Muscle layer of colon (tissue), 2 donors: Measurements from ENCODE around the gene EVC2.

Experiments used
- H3K27ac ChIP-seq: one replicate; pipeline ENCODE4 v1.7.0; 2013; ENCODE audit warnings: low read depth, mild to moderate bottlenecking, low read length, moderate library complexity
- H3K27me3 ChIP-seq, 2 donors: one replicate each; pipeline ENCODE4 v1.7.0; 2013; ENCODE audit warnings: low read length in 2 of 2, mild to moderate bottlenecking in 2 of 2; ENCODE audit not compliant: insufficient read depth in 2 of 2, control insufficient read depth in 1 of 2
- H3K36me3 ChIP-seq: one replicate; pipeline ENCODE4 v1.7.0; 2013; ENCODE audit warnings: mild to moderate bottlenecking, low read length; ENCODE audit not compliant: insufficient read depth
- H3K4me1 ChIP-seq: one replicate; pipeline ENCODE4 v1.7.0; 2013; ENCODE audit warnings: mild to moderate bottlenecking, low read length; ENCODE audit not compliant: insufficient read depth
- H3K4me3 ChIP-seq, 2 donors: one replicate each; pipeline ENCODE4 v1.7.0; 2013; ENCODE audit warnings: low read length in 2 of 2, low read depth in 1 of 2, mild to moderate bottlenecking in 1 of 2, moderate library complexity in 1 of 2
- H3K9ac ChIP-seq: one replicate; pipeline ENCODE4 v1.7.0; 2013; ENCODE audit warnings: low read length
- H3K9me3 ChIP-seq: one replicate; pipeline ENCODE4 v1.7.0; 2013; ENCODE audit warnings: mild to moderate bottlenecking, low read length
- donor health status: abdominal sarcoma.
- donor health status: Adenocarcinoma of cecum.

EVC2 gene

DNA sequence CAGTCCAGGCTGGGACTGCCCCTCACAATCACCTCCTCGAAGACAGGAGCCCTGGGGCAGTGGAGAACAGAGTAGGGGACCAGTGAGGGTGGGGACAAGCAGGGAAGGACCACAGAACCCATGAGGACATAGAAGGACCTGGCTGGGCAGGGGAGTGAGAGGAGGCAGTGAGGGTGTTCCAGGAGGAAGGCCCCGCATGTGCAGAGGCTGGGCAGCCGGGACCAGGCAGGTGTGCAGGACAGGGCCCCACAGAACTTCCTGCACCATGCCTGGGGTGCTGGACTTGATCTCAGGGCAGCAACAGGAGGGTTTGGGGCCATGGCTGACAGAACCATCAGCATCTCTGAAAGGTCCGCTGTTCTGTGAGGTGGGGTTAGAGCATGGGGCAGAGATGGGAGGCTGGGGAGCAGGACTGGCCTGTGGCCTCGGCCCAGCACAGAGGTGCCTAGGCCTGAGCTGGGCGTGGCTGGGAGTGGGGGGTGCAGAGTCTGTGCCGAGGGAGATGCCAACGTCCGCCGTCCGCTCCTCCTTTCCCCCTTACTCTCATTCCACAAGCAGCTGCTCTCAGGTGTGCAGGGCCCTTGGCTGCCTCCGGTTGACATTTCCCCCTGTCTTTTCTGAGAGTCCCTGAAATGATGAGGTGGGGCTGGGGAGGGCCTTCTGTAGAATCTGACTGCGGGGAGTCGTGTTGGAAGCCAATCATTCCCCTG, 43.5 kb upstream of the EVC2 start:
- H3K4me3 ChIP-seq, result no peak overlapping the region
- no peaks in the 10 kb centered on the region for H3K9me3 ChIP-seq
- H3K27me3 ChIP-seq, result no peaks in the 10 kb centered on the region
- H3K4me1 ChIP-seq, result peaks cover 9% of the 10 kb centered on the region
- H3K9ac ChIP-seq, result no peak overlapping the region
- peaks cover 49% of the 10 kb centered on the region for H3K36me3 ChIP-seq
- H3K27ac ChIP-seq, result no peak overlapping the region

DNA sequence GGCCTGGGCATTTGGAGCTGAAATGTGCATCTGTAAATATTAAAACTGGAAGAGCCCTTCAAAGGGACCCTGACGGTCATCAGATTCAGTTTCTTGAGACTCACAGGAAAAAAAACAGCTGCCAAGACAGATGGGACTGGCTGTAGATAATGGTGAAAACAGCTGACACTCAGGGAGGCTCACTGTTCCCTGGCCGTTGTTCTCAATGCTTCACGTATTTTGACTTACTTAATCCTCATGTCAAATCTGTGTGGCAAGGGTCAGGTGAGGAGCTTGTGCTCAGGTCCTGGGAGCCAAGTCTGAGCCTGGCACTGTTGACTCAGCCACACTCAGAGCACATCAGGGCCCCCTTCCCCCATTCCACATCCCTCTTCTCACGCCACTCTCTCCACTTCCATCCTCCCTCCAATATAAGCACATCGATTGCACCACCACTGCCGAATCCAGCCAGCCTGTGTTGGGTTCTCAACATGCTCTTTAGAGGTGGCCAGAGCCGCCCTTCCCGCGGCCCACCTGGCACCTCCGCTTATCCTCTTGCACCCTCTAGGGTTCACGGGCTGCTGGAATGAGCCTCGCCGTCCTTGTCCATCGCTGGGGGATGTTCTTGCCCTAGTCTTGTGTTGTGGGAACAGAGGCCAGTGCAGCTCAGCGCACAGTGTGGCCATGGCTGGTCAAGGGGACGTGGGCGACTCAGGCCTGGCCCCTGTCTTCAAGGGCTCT, 42.7 kb upstream of the EVC2 start:
- Histone ChIP-seq H3K9me3 (no peaks in the 10 kb centered on the region), H3K9ac (no peak overlapping the region), H3K4me1 (peaks cover 9% of the 10 kb centered on the region), H3K27me3 (no peaks in the 10 kb centered on the region), H3K36me3 (peaks cover 42% of the 10 kb centered on the region), H3K4me3 (no peak overlapping the region), H3K27ac (no peak overlapping the region)

DNA sequence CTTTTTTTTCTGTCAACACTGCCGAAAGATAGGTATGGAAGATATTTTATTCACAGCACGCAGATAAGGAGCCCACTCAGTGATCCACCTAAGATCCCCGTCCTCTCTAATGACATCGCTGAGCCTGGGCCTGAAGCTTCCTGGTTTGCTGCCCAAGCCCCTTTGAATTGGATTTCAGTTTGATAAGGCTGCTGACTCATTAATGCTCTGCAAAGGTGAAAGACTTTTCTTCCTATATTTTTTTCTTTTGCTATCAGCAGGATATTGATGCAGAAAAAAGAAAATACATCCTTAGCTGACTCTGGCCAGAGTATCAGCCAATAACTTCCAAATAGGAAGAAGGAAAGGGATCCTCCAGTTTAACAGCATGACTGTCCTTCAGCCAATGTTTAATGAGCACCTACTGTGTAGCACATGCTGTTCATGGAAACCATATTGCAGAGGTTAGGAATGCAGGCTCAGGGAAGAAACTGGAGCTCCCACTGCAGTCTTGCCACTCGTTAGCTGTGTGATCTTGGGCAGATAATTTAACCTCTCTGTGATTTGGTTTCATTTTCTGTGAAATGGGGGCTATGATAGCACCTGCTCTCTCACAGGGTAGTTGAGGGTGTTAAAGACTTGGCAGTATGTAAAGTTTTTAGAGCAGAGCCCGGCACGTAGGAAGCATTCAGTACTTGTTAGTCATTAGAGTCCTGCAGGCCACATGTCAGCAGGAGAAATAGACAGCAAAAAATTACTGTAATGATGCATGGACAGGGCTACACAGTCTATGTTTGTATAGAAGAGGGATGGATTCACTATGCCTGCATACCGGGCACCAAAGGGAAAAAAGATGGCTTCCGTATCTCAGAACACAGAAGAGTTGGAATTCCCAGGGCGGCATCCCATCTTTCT, 41.9 kb upstream of the EVC2 start:
- H3K27me3 ChIP-seq, result no peaks in the 10 kb centered on the region
- no peak overlapping the region for H3K9ac ChIP-seq
- H3K4me1 ChIP-seq, result peaks cover 9% of the 10 kb centered on the region
- H3K27ac ChIP-seq, result no peak overlapping the region
- H3K4me3 ChIP-seq, result no peak overlapping the region
- H3K36me3 ChIP-seq, result peaks cover 41% of the 10 kb centered on the region
- H3K9me3 ChIP-seq, result no peaks in the 10 kb centered on the region

- Histone ChIP-seq H3K9me3 (no peaks in the 10 kb centered on the region), H3K27me3 (no peaks in the 10 kb centered on the region), H3K4me1 (peaks cover 9% of the 10 kb centered on the region), H3K9ac (no peak overlapping the region), H3K4me3 (no peak overlapping the region), H3K36me3 (peaks cover 38% of the 10 kb centered on the region), H3K27ac (no peak overlapping the region)
These were observed 41.2 kb upstream of the EVC2 start for GRCh38 chr4:5749568-5749967.

- H3K4me1 ChIP-seq, result peaks cover 9% of the 10 kb centered on the region
- H3K9me3 ChIP-seq, result no peaks in the 10 kb centered on the region
- H3K27me3 ChIP-seq, result no peaks in the 10 kb centered on the region
- H3K9ac ChIP-seq, result no peak overlapping the region
- peaks cover 33% of the 10 kb centered on the region for H3K36me3 ChIP-seq
- no peak overlapping the region for H3K4me3 ChIP-seq
- H3K27ac ChIP-seq, result no peak overlapping the region
These were observed 39.5 kb upstream of the EVC2 start for GRCh38 chr4:5747738-5748375.

- Histone ChIP-seq H3K4me3 (no peak overlapping the region), H3K9me3 (no peaks in the 10 kb centered on the region), H3K9ac (no peak overlapping the region), H3K27ac (no peak overlapping the region), H3K36me3 (peaks cover 40% of the 10 kb centered on the region), H3K27me3 (no peaks in the 10 kb centered on the region), H3K4me1 (peaks cover 9% of the 10 kb centered on the region)
These were observed 38.7 kb upstream of the EVC2 start for GRCh38 chr4:5746829-5747737.

- Histone ChIP-seq H3K27me3 (no peaks in the 10 kb centered on the region), H3K36me3 (peaks cover 39% of the 10 kb centered on the region), H3K9me3 (no peaks in the 10 kb centered on the region), H3K4me1 (peaks cover 9% of the 10 kb centered on the region), H3K27ac (no peak overlapping the region), H3K9ac (no peak overlapping the region), H3K4me3 (no peak overlapping the region)
These were observed 37.9 kb upstream of the EVC2 start for GRCh38 chr4:5746250-5746649.

- Histone ChIP-seq H3K9ac (no peak overlapping the region), H3K4me1 (peaks cover 8% of the 10 kb centered on the region), H3K4me3 (no peak overlapping the region), H3K27me3 (no peaks in the 10 kb centered on the region), H3K36me3 (peaks cover 32% of the 10 kb centered on the region), H3K9me3 (no peaks in the 10 kb centered on the region), H3K27ac (no peak overlapping the region)
These were observed 34.6 kb upstream of the EVC2 start for GRCh38 chr4:5742968-5743367.

DNA sequence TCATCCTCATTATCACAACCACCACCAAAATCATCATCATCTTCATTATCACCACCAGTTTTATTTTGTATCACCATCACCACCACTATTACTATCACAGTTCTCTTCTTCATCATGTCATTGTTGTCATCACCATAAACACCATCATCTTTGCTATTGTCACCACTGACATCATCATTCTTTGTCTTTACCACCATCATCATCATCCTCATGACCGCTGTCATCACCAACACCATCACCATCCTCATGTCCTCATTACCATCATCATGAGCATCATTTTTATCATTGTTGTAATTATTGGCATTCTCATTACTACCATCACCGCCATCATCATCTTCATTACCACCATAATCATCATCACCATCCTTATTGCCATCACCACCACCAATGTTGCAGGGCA, 34.0 kb upstream of the EVC2 start:
- H3K27ac ChIP-seq, result no peak overlapping the region
- no peaks in the 10 kb centered on the region for H3K27me3 ChIP-seq

GRCh38 chr4:5738061-5738460, 29.7 kb upstream of the EVC2 start:
- Histone ChIP-seq H3K27me3 (no peaks in the 10 kb centered on the region), H3K9ac (no peak overlapping the region), H3K27ac (no peak overlapping the region), H3K4me3 (no peak overlapping the region), H3K4me1 (no peaks in the 10 kb centered on the region), H3K9me3 (no peaks in the 10 kb centered on the region), H3K36me3 (peaks cover 32% of the 10 kb centered on the region)

More for the DNA sequence above, 34.0 kb upstream of the EVC2 start:
- Histone ChIP-seq H3K4me3 (no peak overlapping the region), H3K9ac (no peak overlapping the region), H3K36me3 (peaks cover 32% of the 10 kb centered on the region), H3K9me3 (no peaks in the 10 kb centered on the region), H3K4me1 (peaks cover 5% of the 10 kb centered on the region)
